Caco-2 (cell line): ENCODE data around the gene NLGN1. TPM values are rescaled to one million over a fixed set of nuclear protein-coding genes. Genes with fewer than 3 reads are reported as not detected.

Experiments used
- BruUV-seq: library from RNA; stranded (reverse); fragments of 400-500 nt; replicated peaks from 2 replicates; lab custom pipeline; 2021; lab: Mats Ljungman, UMichigan
- CTCF ChIA-PET: fragments of 300-600 bp; sonication (Branson Sonifier 250); formaldehyde crosslinking; loops from one replicate; lab custom pipeline; 2022; ENCODE audit warnings: antibody characterized with exemption; lab: Charles Lee
- POLR2A ChIA-PET: fragments of 300-600 bp; sonication (Branson Sonifier 250); formaldehyde crosslinking; loops from one replicate; lab custom pipeline; 2022; ENCODE audit warnings: antibody characterized with exemption; lab: Charles Lee
- DNase-seq, 2 experiments: peaks; one replicate each; pipeline versions ENCODE4 v3.0.0 to v3.0.0-alpha.2; 2020 to 2022
- H3K27me3 ChIP-seq: replicated peaks from 2 replicates; pipeline ENCODE4 v1.6.0; 2011; ENCODE audit warnings: low read length; ENCODE audit not compliant: control insufficient read depth, insufficient read depth
- H3K36me3 ChIP-seq: 2 replicates; pipeline ENCODE4 v1.5.1; 2011; ENCODE audit warnings: low read length; ENCODE audit not compliant: control insufficient read depth, insufficient read depth
- H3K4me1 ChIP-seq: fragments of 250-450 bp; sonication (Bioruptor Pico); 2 replicates; pipeline ENCODE4 v1.5.1; 2020; ENCODE audit warnings: mild to moderate bottlenecking
- H3K4me3 ChIP-seq: 2 replicates; pipeline ENCODE4 v1.5.1; 2011; ENCODE audit warnings: low read depth, mild to moderate bottlenecking, control low read depth, low read length
- H3K9me3 ChIP-seq: fragments of 250-450 bp; sonication (Bioruptor Pico); 2 replicates; pipeline ENCODE4 v1.5.1; 2020; ENCODE audit warnings: mild to moderate bottlenecking, moderate library complexity
- H3K27ac Mint-ChIP-seq: one replicate; pipeline ENCODE4 v1.8.0; 2022; ENCODE audit warnings: mixed read lengths; ENCODE audit not compliant: unreplicated experiment
- H3K27me3 Mint-ChIP-seq: one replicate; pipeline ENCODE4 v1.8.0; 2022; ENCODE audit warnings: mixed read lengths; ENCODE audit not compliant: insufficient read depth, unreplicated experiment
- H3K36me3 Mint-ChIP-seq: one replicate; pipeline ENCODE4 v1.8.0; 2022; ENCODE audit warnings: mild to moderate bottlenecking, mixed read lengths; ENCODE audit not compliant: insufficient read depth, unreplicated experiment
- H3K4me1 Mint-ChIP-seq: one replicate; pipeline ENCODE4 v1.8.0; 2022; ENCODE audit warnings: low read depth, mixed read lengths; ENCODE audit not compliant: unreplicated experiment
- H3K4me3 Mint-ChIP-seq: one replicate; pipeline ENCODE4 v1.8.0; 2022; ENCODE audit warnings: mild to moderate bottlenecking, moderate library complexity, mixed read lengths; ENCODE audit not compliant: unreplicated experiment
- H3K9me3 Mint-ChIP-seq: one replicate; pipeline ENCODE4 v1.8.0; 2022; ENCODE audit warnings: mixed read lengths; ENCODE audit not compliant: unreplicated experiment
- CTCF ChIP-seq, 2 experiments: fragments of 200-600 bp in 1 of 2; IDR thresholded peaks; 1 replicate in 1 of 2; 2 replicates in 1 of 2; pipeline versions ENCODE4 v1.5.1 to v1.8.0; 2011 to 2022; ENCODE audit warnings: antibody characterized with exemption in 1 of 2, control low read depth in 1 of 2, inconsistent platforms in 1 of 2, low read depth in 1 of 2, low read length in 1 of 2, mild to moderate bottlenecking in 1 of 2, moderate library complexity in 1 of 2; ENCODE audit not compliant: insufficient read depth in 1 of 2, severe bottlenecking in 1 of 2, unreplicated experiment in 1 of 2
- intact Hi-C: fragments of 100-400 bp; cut with micrococcal nuclease; formaldehyde crosslinking; loops from one replicate; pipeline ENCODE4 v1.10.0; 2022; ENCODE audit not compliant: unreplicated experiment
- total RNA-seq: library from RNA; stranded (reverse); gene quantifications from 2 replicates; pipeline ENCODE4 v1.2.3, GENCODE V29; 2022

Gene NLGN1
- total RNA-seq, 1 experiment from 2014 or later, result not detected

DNA sequence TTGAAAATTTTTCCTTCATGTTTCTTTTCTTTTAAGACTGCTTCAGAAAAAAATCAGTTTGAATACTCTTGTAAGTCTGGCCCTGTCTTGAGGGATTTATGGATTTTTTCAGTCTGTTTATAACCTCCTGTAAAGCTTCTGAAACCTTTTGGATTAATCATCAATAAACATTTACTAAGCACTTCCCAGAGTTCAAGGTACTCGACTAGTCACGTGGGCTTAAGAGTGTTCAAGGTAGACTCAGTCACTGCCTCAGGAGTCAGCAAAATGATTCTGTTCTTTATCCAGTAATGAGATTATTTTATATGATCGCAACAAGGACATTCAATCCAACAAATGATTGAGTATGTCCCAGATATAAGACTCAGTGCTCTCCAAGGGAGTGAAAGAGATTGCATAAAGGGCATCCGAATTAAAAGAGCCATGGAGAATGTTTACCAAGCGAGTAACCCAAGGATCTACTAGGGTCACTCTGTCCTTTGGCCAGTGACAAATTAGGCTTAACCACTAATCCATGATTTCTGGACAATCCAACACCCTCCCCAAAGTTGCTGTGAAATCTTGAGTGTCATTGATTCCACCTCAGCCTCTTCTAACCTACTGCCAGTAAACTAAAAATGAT lies 735.0 kb downstream of the NLGN1 start:
- BruUV-seq, result no TSS peak
- H3K36me3 Mint-ChIP-seq, result no peaks in the 10 kb centered on the region
- Histone ChIP-seq H3K4me3 (no peak overlapping the region), H3K27me3 (no peaks in the 10 kb centered on the region), H3K9me3 (no peaks in the 10 kb centered on the region), H3K4me1 (no peaks in the 10 kb centered on the region), H3K36me3 (no peaks in the 10 kb centered on the region)
- peaks cover 8% of the 10 kb centered on the region for H3K4me1 Mint-ChIP-seq
- H3K9me3 Mint-ChIP-seq, result no peaks in the 10 kb centered on the region
- ChIA-PET POLR2A (no interaction called here), CTCF (no interaction called here)
- H3K27me3 Mint-ChIP-seq, result no peaks in the 10 kb centered on the region
- no peak overlapping the region for H3K4me3 Mint-ChIP-seq
- no peak overlapping the region for H3K27ac Mint-ChIP-seq
- TF ChIP-seq CTCF (IDR thresholded peaks at IDR 0.05; ENCODE audit: insufficient read depth in 1 of 2, low read depth in 1 of 2, low read length in 1 of 2, severe bottlenecking in 1 of 2, unreplicated experiment in 1 of 2), result no peak
- intact Hi-C loops, result no loop called here
- no peak for DNase-seq

DNA sequence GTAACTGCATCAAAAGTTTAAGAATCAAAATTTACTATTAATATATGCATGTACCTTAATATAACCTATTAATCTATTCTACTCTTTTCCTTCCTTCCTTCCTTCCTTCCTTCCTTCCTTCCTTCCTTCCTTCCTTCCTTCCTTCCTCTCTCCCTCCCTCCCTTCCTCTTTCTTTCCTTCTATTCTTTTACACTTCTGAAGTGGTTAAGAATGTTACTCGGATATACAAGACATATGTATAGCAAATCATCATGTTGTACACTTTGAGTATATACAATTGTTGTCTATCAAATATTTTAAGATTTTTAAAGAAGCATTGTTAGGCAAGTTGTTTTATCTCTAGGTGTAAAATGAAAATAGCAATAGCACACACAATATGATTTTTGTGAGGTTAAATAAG lies 748.5 kb downstream of the NLGN1 start:
- TF ChIP-seq CTCF (IDR thresholded peaks at IDR 0.05; ENCODE audit: insufficient read depth in 1 of 2, low read depth in 1 of 2, low read length in 1 of 2, severe bottlenecking in 1 of 2, unreplicated experiment in 1 of 2), result no peak
- intact Hi-C loops, result no loop called here
- H3K27me3 ChIP-seq, result no peaks in the 10 kb centered on the region
- H3K9me3 Mint-ChIP-seq, result no peaks in the 10 kb centered on the region
- H3K4me3 ChIP-seq, result no peak overlapping the region
- H3K9me3 ChIP-seq, result no peaks in the 10 kb centered on the region
- no peaks in the 10 kb centered on the region for H3K4me1 Mint-ChIP-seq
- no TSS peak for BruUV-seq
- H3K36me3 Mint-ChIP-seq, result no peaks in the 10 kb centered on the region
- H3K27ac Mint-ChIP-seq, result no peak overlapping the region
- no peak for DNase-seq
- H3K4me3 Mint-ChIP-seq, result no peak overlapping the region
- no peaks in the 10 kb centered on the region for H3K4me1 ChIP-seq
- ChIA-PET POLR2A (no interaction called here), CTCF (no interaction called here)
- H3K36me3 ChIP-seq, result no peaks in the 10 kb centered on the region
- no peaks in the 10 kb centered on the region for H3K27me3 Mint-ChIP-seq

DNA sequence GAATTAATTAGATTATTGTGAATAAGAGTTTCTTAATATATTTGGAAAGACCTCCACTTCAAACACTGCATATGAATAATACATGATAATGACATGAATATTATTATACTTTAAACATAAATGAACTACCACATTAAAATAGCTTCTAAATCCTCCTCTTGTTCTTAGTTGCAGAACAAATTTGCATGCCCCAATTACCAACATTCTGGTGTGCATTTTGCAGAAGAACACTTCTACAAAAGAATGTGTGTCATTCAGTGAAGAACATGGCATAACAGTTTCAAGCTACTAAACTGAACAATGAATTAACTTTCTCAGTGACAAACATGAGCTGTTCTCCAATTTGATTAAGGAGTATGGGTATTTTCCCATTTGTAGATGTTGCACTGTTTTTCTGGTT lies 750.3 kb downstream of the NLGN1 start:
- H3K27me3 ChIP-seq, result no peaks in the 10 kb centered on the region
- no TSS peak for BruUV-seq
- Mint-ChIP-seq H3K27me3 (no peaks in the 10 kb centered on the region), H3K4me3 (no peak overlapping the region), H3K27ac (no peak overlapping the region), H3K9me3 (no peaks in the 10 kb centered on the region), H3K4me1 (no peaks in the 10 kb centered on the region), H3K36me3 (no peaks in the 10 kb centered on the region)
- no peaks in the 10 kb centered on the region for H3K36me3 ChIP-seq
- H3K9me3 ChIP-seq, result no peaks in the 10 kb centered on the region
- intact Hi-C loops, result loop anchor here (1.0 kb wide), 1 partner anchor 154 kb away; no protein-coding TSS in a partner anchor
- ChIA-PET CTCF (no interaction called here), POLR2A (no interaction called here)
- no peak for TF ChIP-seq CTCF (IDR thresholded peaks at IDR 0.05; ENCODE audit: insufficient read depth in 1 of 2, low read depth in 1 of 2, low read length in 1 of 2, severe bottlenecking in 1 of 2, unreplicated experiment in 1 of 2)
- no peak overlapping the region for H3K4me3 ChIP-seq
- no peaks in the 10 kb centered on the region for H3K4me1 ChIP-seq
- no peak for DNase-seq
